ENCODE measurements around the gene FBXL7.

DNA sequence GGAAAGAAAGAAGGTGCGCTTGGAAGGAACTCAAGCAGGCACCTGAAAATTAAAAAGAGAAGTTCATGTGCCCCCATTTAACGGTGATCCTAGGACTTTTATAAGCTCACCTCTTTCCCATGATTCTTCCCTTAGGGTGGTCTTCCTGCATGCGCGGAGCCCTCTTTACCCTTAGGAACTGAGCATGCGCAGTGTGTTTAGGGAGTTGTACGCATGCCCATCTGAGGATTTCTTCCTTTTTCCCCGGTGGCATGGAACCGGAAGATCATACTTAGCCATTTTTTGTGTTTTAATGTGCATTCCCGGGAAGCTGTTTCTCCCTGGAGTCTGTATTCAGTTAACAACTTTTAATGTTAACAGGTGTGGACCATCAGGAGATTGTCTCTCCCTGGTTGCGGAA is 119.0 kb downstream of the FBXL7 start:
- no peak for TF ChIP-seq ARNTL (CRISPR knock-in tag; IDR thresholded peaks at IDR 0.05; ENCODE audit: borderline replicate concordance, low read depth)
- TF ChIP-seq, protein P1, sequence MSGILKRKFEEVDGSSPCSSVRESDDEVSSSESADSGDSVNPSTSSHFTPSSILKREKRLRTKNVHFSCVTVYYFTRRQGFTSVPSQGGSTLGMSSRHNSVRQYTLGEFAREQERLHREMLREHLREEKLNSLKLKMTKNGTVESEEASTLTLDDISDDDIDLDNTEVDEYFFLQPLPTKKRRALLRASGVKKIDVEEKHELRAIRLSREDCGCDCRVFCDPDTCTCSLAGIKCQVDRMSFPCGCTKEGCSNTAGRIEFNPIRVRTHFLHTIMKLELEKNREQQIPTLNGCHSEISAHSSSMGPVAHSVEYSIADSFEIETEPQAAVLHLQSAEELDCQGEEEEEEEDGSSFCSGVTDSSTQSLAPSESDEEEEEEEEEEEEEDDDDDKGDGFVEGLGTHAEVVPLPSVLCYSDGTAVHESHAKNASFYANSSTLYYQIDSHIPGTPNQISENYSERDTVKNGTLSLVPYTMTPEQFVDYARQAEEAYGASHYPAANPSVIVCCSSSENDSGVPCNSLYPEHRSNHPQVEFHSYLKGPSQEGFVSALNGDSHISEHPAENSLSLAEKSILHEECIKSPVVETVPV (CRISPR knock-in tag; IDR thresholded peaks at IDR 0.05) = no peak
- no peak for TF ChIP-seq RARB (CRISPR knock-in tag; IDR thresholded peaks at IDR 0.05)
- TF ChIP-seq ZFP3 (CRISPR knock-in tag; IDR thresholded peaks at IDR 0.05) = no peak
- TF ChIP-seq BACH2 (CRISPR knock-in tag; IDR thresholded peaks at IDR 0.05; ENCODE audit: borderline replicate concordance) = no peak
